Liver (tissue), 9 donors: ENCODE data around the gene TPBGL. TPM values are rescaled to one million over a fixed set of nuclear protein-coding genes. Genes with fewer than 3 reads are reported as not detected.

ENCODE experiments used
- DNase-seq: peaks from one replicate; pipeline ENCODE4 v3.0.0-alpha.2; 2017; ENCODE audit warnings: low spot score
- H3K27ac ChIP-seq, 2 donors: one replicate each; pipeline ENCODE4 v1.7.0; 2013; ENCODE audit warnings: inconsistent platforms in 2 of 2, low read length in 2 of 2, control low read depth in 1 of 2, low read depth in 1 of 2, mild to moderate bottlenecking in 1 of 2
- H3K27me3 ChIP-seq, 4 donors: one replicate each; pipeline versions ENCODE4 v1.6.1 to v1.7.0; 2013; ENCODE audit warnings: low read length in 3 of 4, inconsistent platforms in 1 of 4, mild to moderate bottlenecking in 1 of 4, moderate library complexity in 1 of 4; ENCODE audit not compliant: control insufficient read depth in 4 of 4, insufficient read depth in 4 of 4
- H3K36me3 ChIP-seq, 4 donors: one replicate each; pipeline versions ENCODE4 v1.6.1 to v1.7.0; 2013; ENCODE audit warnings: low read length in 3 of 4, mild to moderate bottlenecking in 3 of 4, low read depth in 1 of 4, moderate library complexity in 1 of 4; ENCODE audit not compliant: control insufficient read depth in 4 of 4, insufficient read depth in 3 of 4
- H3K4me1 ChIP-seq, 4 donors: one replicate each; pipeline versions ENCODE4 v1.6.1 to v1.7.0; 2013; ENCODE audit warnings: low read length in 3 of 4, mild to moderate bottlenecking in 3 of 4, moderate library complexity in 1 of 4; ENCODE audit not compliant: control insufficient read depth in 4 of 4, insufficient read depth in 4 of 4
- H3K4me3 ChIP-seq, 3 donors: one replicate each; pipeline versions ENCODE4 v1.6.1 to v1.7.0; 2013; ENCODE audit warnings: low read length in 3 of 3, control low read depth in 1 of 3, low read depth in 1 of 3, mild to moderate bottlenecking in 1 of 3
- H3K9ac ChIP-seq, 2 donors: one replicate each; pipeline ENCODE4 v1.7.0; 2013; ENCODE audit warnings: low read length in 2 of 2, mild to moderate bottlenecking in 2 of 2, moderate library complexity in 2 of 2, control low read depth in 1 of 2, low read depth in 1 of 2
- H3K9me3 ChIP-seq, 4 donors: one replicate each; pipeline versions ENCODE4 v1.6.1 to v1.7.0; 2013; ENCODE audit warnings: low read length in 3 of 4; ENCODE audit not compliant: control insufficient read depth in 4 of 4
- ATF3 ChIP-seq: IDR thresholded peaks from 2 replicates; pipeline ENCODE4 v1.6.1; 2016; ENCODE audit warnings: antibody characterized with exemption
- CTCF ChIP-seq: fragments of 150-350 bp; IDR thresholded peaks from 2 replicates; pipeline ENCODE4 v1.5.1; 2017; ENCODE audit warnings: improper control_type of control experiment, low read depth, low read length; ENCODE audit not compliant: missing input control
- EGR1 ChIP-seq, 2 donors: IDR thresholded peaks; 2 replicates each; pipeline ENCODE4 v1.6.1; 2016 to 2018; ENCODE audit warnings: antibody characterized with exemption in 2 of 2, low read depth in 2 of 2
- FOXA2 ChIP-seq: IDR thresholded peaks from 2 replicates; pipeline ENCODE4 v1.6.1; 2016; ENCODE audit warnings: antibody characterized with exemption
- JUND ChIP-seq, 2 donors: IDR thresholded peaks; 2 replicates each; pipeline ENCODE4 v1.6.1; 2016; ENCODE audit warnings: antibody characterized with exemption in 2 of 2
- NR2F2 ChIP-seq: IDR thresholded peaks from 2 replicates; pipeline ENCODE4 v1.6.1; 2016; ENCODE audit warnings: antibody characterized with exemption
- RAD21 ChIP-seq, 2 donors: IDR thresholded peaks; 2 replicates each; pipeline ENCODE4 v1.6.1; 2016; ENCODE audit warnings: antibody characterized with exemption in 2 of 2, mild to moderate bottlenecking in 2 of 2
- RXRA ChIP-seq, 2 donors: IDR thresholded peaks; 2 replicates each; pipeline ENCODE4 v1.6.1; 2017 to 2018; ENCODE audit warnings: antibody characterized with exemption in 2 of 2, mild to moderate bottlenecking in 1 of 2
- SP1 ChIP-seq: IDR thresholded peaks from 2 replicates; pipeline ENCODE4 v1.6.1; 2018; ENCODE audit warnings: antibody characterized with exemption, mild to moderate bottlenecking
- TAF1 ChIP-seq: conservative IDR thresholded peaks from 2 replicates; pipeline ENCODE4 v1.6.1; 2016; ENCODE audit warnings: antibody characterized with exemption, mild to moderate bottlenecking
- YY1 ChIP-seq: IDR thresholded peaks from 2 replicates; pipeline ENCODE4 v1.6.1; 2016; ENCODE audit warnings: antibody characterized with exemption, mild to moderate bottlenecking
- WGBS: extraction: QIAGEN DNeasy Blood & Tissue Kit; methylation state at CpG from one replicate; pipeline ENCODE4 v1.1.7; 2013; 5-methylcytosine and 5-hydroxymethylcytosine counted together
- polyA plus RNA-seq, 2 donors: library from polyadenylated mRNA; stranded (reverse) in 1 of 2; unstranded in 1 of 2; fragments of 200-250 nt in 1 of 2; fragments of >200 nt in 1 of 2; fragmentation: Nextera tagmentation in 1 of 2; extraction: Ambion mirVana in 1 of 2; gene quantifications; one replicate each; pipeline versions ENCODE4 v1.2.1 to v1.2.3, GENCODE V29; 2013 to 2015
- total RNA-seq, 2 donors: library from RNA; depleted of rRNA; stranded (reverse); fragments of >200 nt; gene quantifications; one replicate each; pipeline ENCODE4 v1.2.3, GENCODE V29; 2014
- TF ChIP-seq, protein P1 (sequence below): IDR thresholded peaks from 2 replicates; pipeline ENCODE4 v1.6.1; 2016; ENCODE audit warnings: antibody characterized with exemption
- donor health status: healthy.
- donor health status: healthy.
- donor health status: healthy.
- donor health status: healthy.
- donor health status: healthy.

TPBGL gene
- total and polyA plus RNA-seq, 4 donors, result 0.05 TPM; not detected in 3

- TF ChIP-seq CTCF, result no peak
Observed at GRCh38 chr11:75265851-75266531, 25.4 kb downstream of the TPBGL start (continued).

DNA sequence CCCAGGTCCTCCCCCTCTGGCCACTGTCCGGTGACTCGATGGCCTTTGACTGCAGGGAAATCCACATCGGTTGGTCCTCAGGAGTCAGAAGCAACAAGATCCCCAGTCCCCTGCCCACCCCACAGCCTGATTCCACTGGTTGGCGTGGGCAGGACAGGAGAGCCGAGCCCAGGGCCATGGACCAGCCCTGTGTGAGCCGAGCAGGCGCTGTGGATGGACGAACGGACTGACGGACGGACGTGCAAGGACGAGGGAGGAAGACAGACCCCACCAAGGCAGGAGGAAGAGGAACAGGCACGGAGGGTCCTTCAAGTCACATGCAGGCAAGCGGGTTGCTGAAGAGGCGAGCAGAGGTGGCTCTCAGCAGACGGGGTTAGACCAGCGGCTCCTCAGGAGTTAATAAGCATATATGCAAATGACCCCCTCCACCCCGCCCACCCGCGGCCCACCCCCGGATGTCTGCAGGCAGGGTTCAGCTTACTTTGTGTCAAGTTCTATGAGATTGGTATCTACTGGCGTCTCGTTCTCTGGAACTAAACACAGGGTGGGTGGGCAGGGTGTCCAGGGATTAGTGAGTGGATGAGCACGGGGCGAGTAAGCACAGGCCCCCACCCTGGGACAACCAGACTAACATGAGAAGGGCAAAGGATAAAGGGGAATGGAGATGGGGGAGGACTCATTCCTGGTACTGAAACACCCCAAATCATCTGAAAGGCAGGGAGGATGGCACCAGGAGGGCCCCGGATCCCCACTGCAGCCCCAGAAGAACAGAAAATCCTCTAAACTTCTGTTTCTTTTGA lies 26.8 kb downstream of the TPBGL start:
- Histone ChIP-seq H3K4me1 (peaks cover 0 to 2% (median 0%) of the 10 kb centered on the region in 4 donors), H3K9me3 (no peaks in the 10 kb centered on the region), H3K36me3 (peaks cover 0 to 6% (median 3%) of the 10 kb centered on the region in 4 donors), H3K27me3 (no peaks in the 10 kb centered on the region), H3K27ac (no peak overlapping the region), H3K4me3 (no peak overlapping the region), H3K9ac (no peak overlapping the region)
- no peak for DNase-seq
- TF ChIP-seq YY1 (no peak), NR2F2 (no peak), RXRA (IDR thresholded peaks at IDR 0.05) (no peak), EGR1 (IDR thresholded peaks at IDR 0.05; ENCODE audit: low read depth in 2 of 2) (no peak), RAD21 (IDR thresholded peaks at IDR 0.05) (no peak)
- TF ChIP-seq, protein P1, sequence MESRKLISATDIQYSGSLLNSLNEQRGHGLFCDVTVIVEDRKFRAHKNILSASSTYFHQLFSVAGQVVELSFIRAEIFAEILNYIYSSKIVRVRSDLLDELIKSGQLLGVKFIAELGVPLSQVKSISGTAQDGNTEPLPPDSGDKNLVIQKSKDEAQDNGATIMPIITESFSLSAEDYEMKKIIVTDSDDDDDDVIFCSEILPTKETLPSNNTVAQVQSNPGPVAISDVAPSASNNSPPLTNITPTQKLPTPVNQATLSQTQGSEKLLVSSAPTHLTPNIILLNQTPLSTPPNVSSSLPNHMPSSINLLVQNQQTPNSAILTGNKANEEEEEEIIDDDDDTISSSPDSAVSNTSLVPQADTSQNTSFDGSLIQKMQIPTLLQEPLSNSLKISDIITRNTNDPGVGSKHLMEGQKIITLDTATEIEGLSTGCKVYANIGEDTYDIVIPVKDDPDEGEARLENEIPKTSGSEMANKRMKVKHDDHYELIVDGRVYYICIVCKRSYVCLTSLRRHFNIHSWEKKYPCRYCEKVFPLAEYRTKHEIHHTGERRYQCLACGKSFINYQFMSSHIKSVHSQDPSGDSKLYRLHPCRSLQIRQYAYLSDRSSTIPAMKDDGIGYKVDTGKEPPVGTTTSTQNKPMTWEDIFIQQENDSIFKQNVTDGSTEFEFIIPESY, result no peak
- WGBS, result 86% methylated on average over 27 of the region's 27 CpGs

GRCh38 chr11:75268626-75269366 lies 28.2 kb downstream of the TPBGL start:
- Histone ChIP-seq H3K27ac (no peak overlapping the region), H3K4me3 (no peak overlapping the region), H3K4me1 (no peaks in the 10 kb centered on the region), H3K9me3 (no peaks in the 10 kb centered on the region), H3K27me3 (no peaks in the 10 kb centered on the region), H3K36me3 (peaks cover 0 to 15% (median 5%) of the 10 kb centered on the region in 4 donors), H3K9ac (no peak overlapping the region)
- WGBS, result 95% methylated on average over 25 of the region's 25 CpGs
- no peak for TF ChIP-seq SP1
- no peak for TF ChIP-seq JUND (IDR thresholded peaks at IDR 0.05)
- no peak for TF ChIP-seq YY1
- no peak for TF ChIP-seq ATF3
- TF ChIP-seq, protein P1, result no peak
- no peak for TF ChIP-seq NR2F2
- TF ChIP-seq EGR1 (IDR thresholded peaks at IDR 0.05; ENCODE audit: low read depth in 2 of 2), result no peak
- TF ChIP-seq TAF1, result no peak
- no peak for TF ChIP-seq FOXA2
- no peak for DNase-seq
